Cerebellar cortex (tissue), 1 donor: Measurements from ENCODE around the gene DERL3.

Experiments
- DNase-seq: peaks from one replicate; pipeline ENCODE4 v3.0.0-alpha.2; 2015; ENCODE audit warnings: low spot score

Gene DERL3

GRCh38 chr22:23801886-23802377, 36.9 kb downstream of the DERL3 start:
- DNase-seq, result no peak

GRCh38 chr22:23801238-23801821, 37.5 kb downstream of the DERL3 start:
- DNase-seq, result no peak

- DNase-seq, result no peak
Observed at GRCh38 chr22:23800297-23801237, 38.2 kb downstream of the DERL3 start.

GRCh38 chr22:23796461-23796860, 42.3 kb downstream of the DERL3 start:
- no peak for DNase-seq

- no peak for DNase-seq
Observed at GRCh38 chr22:23793326-23793725, 45.5 kb downstream of the DERL3 start.

GRCh38 chr22:23791738-23792645, 46.8 kb downstream of the DERL3 start:
- no peak for DNase-seq

GRCh38 chr22:23790819-23791737, 47.7 kb downstream of the DERL3 start:
- peak; percentile 51 for DNase-seq

- DNase-seq, result no peak
Observed at GRCh38 chr22:23789638-23790037, 49.2 kb downstream of the DERL3 start.

- no peak for DNase-seq
Observed at GRCh38 chr22:23789121-23789520, 49.7 kb downstream of the DERL3 start.

- no peak for DNase-seq
Observed at GRCh38 chr22:23787910-23788309, 50.9 kb downstream of the DERL3 start.

GRCh38 chr22:23787600-23787896, 51.3 kb downstream of the DERL3 start:
- DNase-seq, result no peak

- peak; percentile 81 for DNase-seq
Observed at GRCh38 chr22:23786752-23787599, 51.8 kb downstream of the DERL3 start, which contains the start of gene SMARCB1. Gene SMARCB1, plus strand, starts transcription at chr22:23786966. Its CDS starts 204 bp downstream, at chr22:23787170.

GRCh38 chr22:23786261-23786710, 52.5 kb downstream of the DERL3 start:
- no peak for DNase-seq
